ENCODE results near the gene DCAF11. TPM values are rescaled to one million over a fixed set of nuclear protein-coding genes. Genes with fewer than 3 reads are reported as not detected.

The DCAF11 gene
- total and polyA plus RNA-seq, 2 of the 13 experiments (the other 11 are each of a cell fraction or from before 2014, with no cell fraction given), result 150 to 257 TPM

DNA sequence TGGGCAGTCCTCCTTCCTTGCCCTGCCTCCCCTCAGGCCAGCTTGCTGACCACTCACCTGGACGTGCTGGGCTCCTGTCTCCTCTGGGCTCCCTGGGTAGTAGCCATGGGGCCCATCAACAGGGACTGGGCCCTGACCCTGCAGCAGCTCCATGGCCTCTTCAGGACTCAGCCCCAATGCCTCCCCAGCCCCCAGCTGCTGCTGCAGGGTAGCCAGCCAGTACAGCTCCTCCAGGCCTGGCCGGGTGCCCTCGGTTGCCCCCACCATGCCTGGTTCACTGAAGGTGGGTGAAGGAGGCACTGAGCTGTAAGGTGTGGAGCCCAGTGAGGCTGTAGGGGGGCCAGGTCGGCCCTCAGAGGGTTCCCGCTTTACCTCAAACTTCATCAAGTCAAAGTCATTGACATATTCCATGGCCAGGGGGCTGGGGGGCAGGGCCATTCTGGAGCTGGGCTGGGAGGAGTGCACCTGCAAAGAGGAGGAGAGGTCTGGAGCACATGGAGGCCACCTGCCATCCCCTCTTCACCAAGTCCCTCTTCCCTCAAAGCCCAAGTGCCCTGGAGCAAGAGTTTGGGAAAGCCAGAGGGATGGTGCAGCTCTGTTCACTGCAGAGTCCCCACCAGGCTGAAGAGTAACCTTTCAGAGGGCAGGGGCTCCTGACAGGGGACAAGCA lies 32.0 kb upstream of the DCAF11 start (continued):
- no peak for TF ChIP-seq ZBTB8A (CRISPR knock-in tag; IDR thresholded peaks at IDR 0.05; ENCODE audit: borderline replicate concordance, low read depth)
- no peak for TF ChIP-seq U2AF1 (optimal IDR thresholded peaks at IDR 0.05; ENCODE audit: low read depth, low read length)
- no peak for TF ChIP-seq HES4 (CRISPR knock-in tag; IDR thresholded peaks at IDR 0.05; ENCODE audit: borderline replicate concordance)
- TF ChIP-seq ZNF768 (CRISPR knock-in tag; IDR thresholded peaks at IDR 0.05), result peak; percentile 56; the same call in 1 of the 2 replicates
- TF ChIP-seq CENPT (CRISPR knock-in tag; IDR thresholded peaks at IDR 0.05; ENCODE audit: low read depth), result 0 out of 2 replicates have a peak, but pooled peaks have one; percentile 50
- TF ChIP-seq SIX1 (CRISPR knock-in tag; IDR thresholded peaks at IDR 0.05; ENCODE audit: borderline replicate concordance), result no peak
- TF ChIP-seq HNRNPK (IDR thresholded peaks at IDR 0.05; ENCODE audit: low read depth, low read length, poor library complexity, severe bottlenecking), result no peak
- TF ChIP-seq NCOA1 (CRISPR knock-in tag; IDR thresholded peaks at IDR 0.05), result no peak
- no peak for TF ChIP-seq FOSL2 (CRISPR knock-in tag; IDR thresholded peaks at IDR 0.05)
- TF ChIP-seq EED (CRISPR knock-in tag; IDR thresholded peaks at IDR 0.05), result peak; percentile 86; the same call in 1 of the 2 replicates
- TF ChIP-seq TEF (CRISPR knock-in tag; IDR thresholded peaks at IDR 0.05), result no peak
- no peak for TF ChIP-seq ZNF205 (CRISPR knock-in tag; IDR thresholded peaks at IDR 0.05)

DNA sequence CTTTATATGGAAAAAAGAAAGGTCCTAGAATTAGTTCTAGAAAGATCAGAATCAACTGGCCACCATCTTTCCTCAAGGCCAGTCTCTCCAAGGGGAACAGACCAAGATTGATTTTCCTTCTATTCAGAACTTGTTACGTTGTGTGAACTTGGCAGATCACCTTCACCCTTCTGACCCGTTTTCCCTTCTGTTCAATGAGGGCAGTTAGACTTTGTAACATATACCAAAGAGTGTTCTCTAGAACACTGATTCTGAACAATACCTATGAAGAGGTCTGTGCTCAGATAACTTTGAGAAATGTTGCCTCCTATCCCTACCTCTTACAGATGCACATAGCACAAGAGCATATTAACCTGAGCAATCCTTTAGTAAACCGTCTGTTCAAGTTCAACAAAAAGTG lies 31.1 kb upstream of the DCAF11 start:
- no peak overlapping the region for H3K4me3 ChIP-seq (replicated peaks in 1 of 3; ENCODE audit: insufficient read depth in 1 of 3, low read depth in 2 of 3, low read length in 3 of 3)
- ChIA-PET POLR2A (interaction anchor here (0.9 to 4.9 kb wide), 3 partner anchors 11 to 31 kb away, joined by 3 to 131 read pairs (median 31); partner anchors contain the start of genes DCAF11, NRL and PCK2), CTCF (ENCODE audit: low intra/inter-chr PET ratio, low total read pairs) (no interaction called here)
- no peak overlapping the region for H3K27ac ChIP-seq (ENCODE audit: extremely low read length, insufficient read depth, low read length)
- H3K36me3 ChIP-seq (replicated peaks in 1 of 2; ENCODE audit: control insufficient read depth in 1 of 2, insufficient read depth in 2 of 2, low read length in 2 of 2), result no peaks in the 10 kb centered on the region
- WGBS (ENCODE audit: low lambda C conversion rate), result 6% methylated on average over 3 of the region's 3 CpGs
- H3K27me3 ChIP-seq (ENCODE audit: control insufficient read depth in 1 of 2, insufficient read depth in 2 of 2, low read length in 2 of 2), result peaks cover 19 to 70% of the 10 kb centered on the region in 2 experiments
- TF ChIP-seq SP140L (CRISPR knock-in tag; IDR thresholded peaks at IDR 0.05; ENCODE audit: borderline replicate concordance) (no peak), RARA (CRISPR knock-in tag; IDR thresholded peaks at IDR 0.05) (0 out of 2 replicates have a peak, but pooled peaks have one; percentile 36), BCL6 (CRISPR knock-in tag; IDR thresholded peaks at IDR 0.05) (0 out of 2 replicates have a peak, but pooled peaks have one; percentile 35), ZNF276 (CRISPR knock-in tag; IDR thresholded peaks at IDR 0.05; ENCODE audit: low read depth) (no peak)
- TF ChIP-seq, protein P1, sequence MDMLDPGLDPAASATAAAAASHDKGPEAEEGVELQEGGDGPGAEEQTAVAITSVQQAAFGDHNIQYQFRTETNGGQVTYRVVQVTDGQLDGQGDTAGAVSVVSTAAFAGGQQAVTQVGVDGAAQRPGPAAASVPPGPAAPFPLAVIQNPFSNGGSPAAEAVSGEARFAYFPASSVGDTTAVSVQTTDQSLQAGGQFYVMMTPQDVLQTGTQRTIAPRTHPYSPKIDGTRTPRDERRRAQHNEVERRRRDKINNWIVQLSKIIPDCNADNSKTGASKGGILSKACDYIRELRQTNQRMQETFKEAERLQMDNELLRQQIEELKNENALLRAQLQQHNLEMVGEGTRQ (IDR thresholded peaks at IDR 0.05; ENCODE audit: low read depth, low read length), result no peak
- TF ChIP-seq, protein P1 (CRISPR knock-in tag; IDR thresholded peaks at IDR 0.05; ENCODE audit: borderline replicate concordance), result no peak
- no peak overlapping the region for H3K9ac ChIP-seq (ENCODE audit: insufficient read depth, low read depth, low read length)
- ATAC-seq, result no peak
- H3K79me2 ChIP-seq (ENCODE audit: insufficient read depth, low read length), result no peaks in the 10 kb centered on the region
- no peak overlapping the region for H3K4me2 ChIP-seq (ENCODE audit: low read depth, low read length)
- H3K9me3 ChIP-seq (ENCODE audit: low read length), result no peaks in the 10 kb centered on the region
- no peak overlapping the region for H2AFZ ChIP-seq (ENCODE audit: low read length)
- FAIRE-seq, result peak; percentile 28
- BruUV-seq (replicated peaks), result no TSS peak
- in situ Hi-C loops (cut with HindIII; ENCODE audit: extremely low pct_ligation_motif_present, low pct_unique_long_range_greater_than_20kb) (no loop called here), intact Hi-C loops (cut with micrococcal nuclease; ENCODE audit: unreplicated experiment) (no loop called here)
- no peaks in the 10 kb centered on the region for H4K20me1 ChIP-seq (ENCODE audit: insufficient read depth, low read length)
- peaks cover 30% of the 10 kb centered on the region for H3K4me1 ChIP-seq (ENCODE audit: insufficient read depth, low read length)
- DNase-seq (ENCODE audit: low spot score), result no peak
